NCI-H1436 treated with DMSO at 0.1 percent for 48 hours (cell line): ENCODE results near the gene SPIRE1.

Source experiments
- DNase-seq: peaks from one replicate; lab custom pipeline; 2025; lab: John Stamatoyannopoulos, UW

The SPIRE1 gene

GRCh38 chr18:12443551-12443950, 214.4 kb downstream of the SPIRE1 start:
- DNase-seq: no peak

GRCh38 chr18:12442946-12443345, 215.0 kb downstream of the SPIRE1 start:
- DNase-seq: no peak

GRCh38 chr18:12441475-12442034, 216.4 kb downstream of the SPIRE1 start:
- DNase-seq: no peak

GRCh38 chr18:12438257-12438656, 219.7 kb downstream of the SPIRE1 start:
- no peak for DNase-seq

- no peak for DNase-seq
Measured at GRCh38 chr18:12435867-12436266, 222.0 kb downstream of the SPIRE1 start.

- no peak for DNase-seq
Measured at GRCh38 chr18:12434541-12434929, 223.4 kb downstream of the SPIRE1 start.

GRCh38 chr18:12433829-12434540, 223.9 kb downstream of the SPIRE1 start:
- DNase-seq: no peak

- DNase-seq: no peak
Measured at GRCh38 chr18:12432881-12433280, 225.0 kb downstream of the SPIRE1 start.

GRCh38 chr18:12432196-12432595, 225.7 kb downstream of the SPIRE1 start:
- DNase-seq: no peak

- DNase-seq: no peak
Measured at GRCh38 chr18:12431561-12431960, 226.3 kb downstream of the SPIRE1 start.

- DNase-seq: no peak
Measured at GRCh38 chr18:12430137-12430990, 227.5 kb downstream of the SPIRE1 start.

GRCh38 chr18:12429556-12429955, 228.4 kb downstream of the SPIRE1 start:
- DNase-seq: no peak

GRCh38 chr18:12428923-12429322, 229.0 kb downstream of the SPIRE1 start:
- no peak for DNase-seq

- DNase-seq: no peak
Measured at GRCh38 chr18:12426924-12427323, 231.0 kb downstream of the SPIRE1 start.

GRCh38 chr18:12424252-12424651, 233.7 kb downstream of the SPIRE1 start:
- no peak for DNase-seq

GRCh38 chr18:12423820-12424219, 234.1 kb downstream of the SPIRE1 start:
- no peak for DNase-seq

- DNase-seq: no peak
Measured at GRCh38 chr18:12423393-12423792, 234.5 kb downstream of the SPIRE1 start.

- DNase-seq: peak; percentile 24
Measured at GRCh38 chr18:12422936-12423335, 235.0 kb downstream of the SPIRE1 start.

GRCh38 chr18:12421732-12422131, 236.2 kb downstream of the SPIRE1 start:
- DNase-seq: no peak

GRCh38 chr18:12420821-12421421, 237.0 kb downstream of the SPIRE1 start:
- no peak for DNase-seq

- DNase-seq: no peak
Measured at GRCh38 chr18:12417687-12418086, 240.2 kb downstream of the SPIRE1 start.

GRCh38 chr18:12416098-12416729, 241.7 kb downstream of the SPIRE1 start:
- no peak for DNase-seq
